Stimulated activated CD4-positive, alpha-beta T cell treated with anti-CD3 and anti-CD28 coated beads, TNF-alpha, amount 100 ng/mL, for 24 hours (primary cell): Measurements from ENCODE around the gene PRKG1.
A peak's percentile ranks its signal among the peaks of the same experiment; 100 is the strongest.
"Not testable (repeated sequence)": the region's sequence is repeated elsewhere in the genome, so short reads cannot be mapped to it uniquely, and the experiment has no call there.

Source experiments
- DNase-seq, 3 experiments: peaks; one replicate each; pipeline ENCODE4 v3.0.0-alpha.2; 2020; ENCODE audit warnings: low read depth in 3 of 3

PRKG1 gene

GRCh38 chr10:52210161-52210560 lies 1135.9 kb downstream of the PRKG1 start:
- no peak for DNase-seq

GRCh38 chr10:52212062-52212461 lies 1137.8 kb downstream of the PRKG1 start:
- no peak for DNase-seq

GRCh38 chr10:52212802-52213201 lies 1138.5 kb downstream of the PRKG1 start:
- no peak for DNase-seq

- no peak for DNase-seq
Measured at GRCh38 chr10:52213321-52213752, 1139.0 kb downstream of the PRKG1 start.

- DNase-seq, result peak in 2 of 3 experiments; percentile 4 to 21
Measured at GRCh38 chr10:52215745-52216361, 1141.6 kb downstream of the PRKG1 start.

- no peak for DNase-seq
Measured at GRCh38 chr10:52216852-52217251, 1142.6 kb downstream of the PRKG1 start.

- DNase-seq, result no peak
Measured at GRCh38 chr10:52217531-52217930, 1143.2 kb downstream of the PRKG1 start.

- no peak for DNase-seq
Measured at GRCh38 chr10:52220947-52221346, 1146.7 kb downstream of the PRKG1 start.

- no peak for DNase-seq
Measured at GRCh38 chr10:52221923-52222322, 1147.6 kb downstream of the PRKG1 start.

- DNase-seq, result no peak
Measured at GRCh38 chr10:52226197-52226847, 1152.0 kb downstream of the PRKG1 start.

GRCh38 chr10:52228556-52228955 lies 1154.3 kb downstream of the PRKG1 start:
- DNase-seq, result no peak

- no peak for DNase-seq
Measured at GRCh38 chr10:52229291-52229931, 1155.1 kb downstream of the PRKG1 start.

GRCh38 chr10:52232561-52233350 lies 1158.5 kb downstream of the PRKG1 start:
- DNase-seq, result no peak

GRCh38 chr10:52233351-52233991 lies 1159.2 kb downstream of the PRKG1 start:
- DNase-seq, result not testable (repeated sequence)

GRCh38 chr10:52239771-52240170 lies 1165.5 kb downstream of the PRKG1 start:
- no peak for DNase-seq

- DNase-seq, result no peak
Measured at GRCh38 chr10:52245547-52245946, 1171.3 kb downstream of the PRKG1 start.

- not testable (repeated sequence) for DNase-seq
Measured at GRCh38 chr10:52247929-52248328, 1173.6 kb downstream of the PRKG1 start.

GRCh38 chr10:52248697-52249306 lies 1174.5 kb downstream of the PRKG1 start:
- no peak for DNase-seq

- no peak for DNase-seq
Measured at GRCh38 chr10:52249850-52250395, 1175.6 kb downstream of the PRKG1 start.

- DNase-seq, result no peak
Measured at GRCh38 chr10:52250510-52250909, 1176.2 kb downstream of the PRKG1 start.

GRCh38 chr10:52252307-52252706 lies 1178.0 kb downstream of the PRKG1 start:
- DNase-seq, result no peak
